A549 (cell line): Measurements from ENCODE around the gene SELPLG. TPM values are rescaled to one million over a fixed set of nuclear protein-coding genes. Genes with fewer than 3 reads are reported as not detected.

Experiments used
- ATAC-seq, 2 experiments: fragments of 200-7000 bp in 1 of 2; fragments of >200 bp in 1 of 2; cut with Nextera tagmentation in 1 of 2; cut with Tn5 transposase in 1 of 2; 3 replicates each; pipeline versions ENCODE4 v1.8.0 to v1.9.1; 2018 to 2020; ENCODE audit warnings: mild to moderate bottlenecking in 1 of 2, moderate library complexity in 1 of 2
- CTCF ChIA-PET: fragments of 300-600 bp; sonication (Branson Sonifier 250); formaldehyde crosslinking; extraction: SDS; loops from one replicate; lab custom pipeline; 2021; ENCODE audit warnings: antibody characterized with exemption, inconsistent platforms; lab: Yijun Ruan, JAX
- POLR2A ChIA-PET: fragments of 350-600 bp; formaldehyde crosslinking; extraction: SDS; loops from one replicate; lab custom pipeline; 2021; ENCODE audit warnings: antibody characterized with exemption, inconsistent platforms; lab: Yijun Ruan, JAX
- DNase-seq, 2 experiments: peaks; one replicate each; pipeline versions ENCODE4 v3.0.0 to v3.0.0-alpha.2; 2011 to 2016; ENCODE audit warnings: low read depth in 1 of 2, low spot score in 1 of 2
- FAIRE-seq: peaks from 2 replicates; lab custom pipeline; 2011; peaks lifted over from hg19 to GRCh38; lab: Jason Lieb, UNC
- H3K27ac ChIP-seq, 2 experiments: fragments of >200 bp; sonication (Bioruptor Twin); formaldehyde crosslinking; 3 replicates each; pipeline ENCODE4 v1.5.1; 2016 to 2017
- H3K4me1 ChIP-seq: fragments of >200 bp; sonication (Bioruptor Twin); formaldehyde crosslinking; 3 replicates; pipeline ENCODE4 v1.6.1; 2016
- H3K4me2 ChIP-seq: fragments of >200 bp; sonication (Bioruptor Twin); formaldehyde crosslinking; 3 replicates; pipeline ENCODE4 v1.6.1; 2016
- H3K4me3 ChIP-seq: fragments of >200 bp; sonication (Bioruptor Twin); formaldehyde crosslinking; 3 replicates; pipeline ENCODE4 v1.5.1; 2016
- H3K9me3 ChIP-seq: fragments of >200 bp; sonication (Bioruptor Twin); formaldehyde crosslinking; 3 replicates; pipeline ENCODE4 v1.6.1; 2016
- BHLHE40 ChIP-seq: IDR thresholded peaks from 2 replicates; pipeline ENCODE4 v1.6.1; 2012; ENCODE audit warnings: low read depth, low read length, inconsistent platforms
- FOSB ChIP-seq: fragments of 250-450 bp; sonication (Bioruptor Pico); IDR thresholded peaks from 2 replicates; pipeline ENCODE4 v1.5.0; 2020; ENCODE audit warnings: mild to moderate bottlenecking, moderate library complexity
- FOSL2 ChIP-seq, 2 experiments: fragments of 450-650 bp in 1 of 2; fragments of >200 bp in 1 of 2; sonication (Bioruptor Twin) in 1 of 2; formaldehyde crosslinking; IDR thresholded peaks; 2 replicates each; pipeline versions ENCODE4 v1.5.0 to v1.6.1; 2016 to 2020; ENCODE audit warnings: mild to moderate bottlenecking in 1 of 2, moderate library complexity in 1 of 2
- GATA3 ChIP-seq: IDR thresholded peaks from 2 replicates; pipeline ENCODE4 v1.6.1; 2012; ENCODE audit warnings: borderline replicate concordance
- HEYL ChIP-seq: fragments of 250-450 bp; sonication (Bioruptor Pico); IDR thresholded peaks from 2 replicates; pipeline ENCODE4 v1.8.0; 2021; ENCODE audit warnings: mild to moderate bottlenecking, moderate library complexity
- HOXB13 ChIP-seq: fragments of 250-450 bp; sonication (Bioruptor Pico); IDR thresholded peaks from 2 replicates; pipeline ENCODE4 v1.5.0; 2020; ENCODE audit warnings: low read depth, mild to moderate bottlenecking, moderate library complexity
- HOXB5 ChIP-seq: fragments of 250-450 bp; sonication (Bioruptor Pico); IDR thresholded peaks from 2 replicates; pipeline ENCODE4 v1.5.0; 2020; ENCODE audit warnings: mild to moderate bottlenecking, moderate library complexity
- KDM1A ChIP-seq: fragments of 200-600 bp; sonication (generic); IDR thresholded peaks from 2 replicates; pipeline ENCODE4 v1.6.1; 2016; ENCODE audit warnings: low read depth, mild to moderate bottlenecking
- NR3C1 ChIP-seq: fragments of >200 bp; sonication (Bioruptor Twin); formaldehyde crosslinking; IDR thresholded peaks from 3 replicates; pipeline ENCODE4 v1.6.1; 2017
- PHF8 ChIP-seq: fragments of 200-600 bp; sonication (generic); IDR thresholded peaks from 2 replicates; pipeline ENCODE4 v1.6.1; 2016; ENCODE audit warnings: low read depth, mild to moderate bottlenecking, antibody characterized with exemption, moderate library complexity, borderline replicate concordance
- POLR2AphosphoS2 ChIP-seq: conservative IDR thresholded peaks from 2 replicates; pipeline ENCODE4 v1.6.1; 2012; ENCODE audit warnings: low read length, improper control_type of control experiment, inconsistent platforms
- RAD21 ChIP-seq, 2 experiments: fragments of >200 bp in 1 of 2; sonication (Bioruptor Twin) in 1 of 2; formaldehyde crosslinking in 1 of 2; IDR thresholded peaks in 1 of 2; conservative IDR thresholded peaks in 1 of 2; 2 replicates in 1 of 2; 3 replicates in 1 of 2; pipeline ENCODE4 v1.6.1; 2012 to 2018; ENCODE audit warnings: inconsistent platforms in 1 of 2
- RARB ChIP-seq: fragments of 250-450 bp; sonication (Bioruptor Pico); IDR thresholded peaks from 2 replicates; pipeline ENCODE4 v1.8.0; 2021; ENCODE audit warnings: mild to moderate bottlenecking, moderate library complexity
- RNF2 ChIP-seq: fragments of 200-600 bp; sonication (generic); IDR thresholded peaks from 2 replicates; pipeline ENCODE4 v1.6.1; 2016; ENCODE audit warnings: low read depth, mild to moderate bottlenecking, antibody characterized with exemption, moderate library complexity, borderline replicate concordance
- TP53 ChIP-seq: fragments of 250-450 bp; sonication (Bioruptor Pico); IDR thresholded peaks from 2 replicates; pipeline ENCODE4 v1.5.0; 2021; ENCODE audit warnings: mild to moderate bottlenecking, moderate library complexity
- ZFP36 ChIP-seq: fragments of 450-650 bp; IDR thresholded peaks from 2 replicates; pipeline ENCODE4 v1.6.1; 2014; ENCODE audit warnings: borderline replicate concordance; ENCODE audit not compliant: partially characterized antibody
- WGBS: methylation state at CpG from one replicate; pipeline ENCODE4 v1.1.6; 2017; ENCODE audit errors: missing lambda C conversion rate; 5-methylcytosine and 5-hydroxymethylcytosine counted together
- polyA plus RNA-seq, 4 experiments: library from polyadenylated mRNA; depleted of rRNA in 3 of 4; stranded (reverse); fragments of >200 nt; fragmentation: RNase III in 1 of 4; extraction: RNeasy Plus Mini Kit Qiagen cat#74134 plus additional on column Dnase treatment in 1 of 4; gene quantifications; 2 replicates in 3 of 4; 3 replicates in 1 of 4; pipeline ENCODE4 v1.2.3, GENCODE V29; 2011 to 2017
- TF ChIP-seq, protein P1 (sequence below): fragments of 450-650 bp; IDR thresholded peaks from 2 replicates; pipeline ENCODE4 v1.6.1; 2014; ENCODE audit warnings: antibody characterized with exemption
- TF ChIP-seq, protein P2 (sequence below): fragments of >200 bp; sonication (Bioruptor Twin); formaldehyde crosslinking; IDR thresholded peaks from 2 replicates; pipeline ENCODE4 v1.6.1; 2016

The SELPLG gene
- polyA plus RNA-seq, 2 of the 4 experiments (the other 2 are of a cell fraction): 0.17 to 0.67 TPM

DNA sequence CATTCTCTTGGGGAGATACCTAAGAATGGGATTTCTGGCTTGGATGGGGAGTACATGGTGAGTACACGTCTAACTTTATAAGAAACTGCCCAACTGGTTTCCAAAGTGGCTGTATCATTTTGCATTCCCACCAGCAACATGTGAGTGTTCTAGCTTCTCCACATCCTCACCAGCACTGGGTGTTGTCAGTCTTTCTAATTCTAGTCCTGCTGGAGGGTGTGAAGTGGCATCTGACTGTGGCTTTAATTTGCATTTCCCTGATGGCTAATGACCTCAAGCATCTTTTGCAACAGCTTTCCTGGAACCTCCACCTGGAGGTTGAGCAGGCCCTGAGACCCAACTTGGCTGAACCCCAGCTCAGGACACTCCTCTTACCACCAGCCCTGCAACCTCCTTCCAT, 17.8 kb downstream of the SELPLG start:
- ChIA-PET CTCF (interaction anchor here (0.6 to 20.7 kb wide), 9 partner anchors 8 to 340 kb away, joined by 3 to 533 read pairs (median 17); partner anchors contain the start of genes ISCU, SART3, SELPLG and TMEM119), POLR2A (interaction anchor here (1.3 kb wide), 1 partner anchor 54 kb away, joined by 3 read pairs; the partner anchor contains the start of gene ISCU)
- Histone ChIP-seq H3K9me3 (no peaks in the 10 kb centered on the region), H3K27ac (no peak overlapping the region), H3K4me3 (no peak overlapping the region), H3K4me1 (peaks cover 22% of the 10 kb centered on the region), H3K4me2 (no peak overlapping the region)
- TF ChIP-seq, protein P1, sequence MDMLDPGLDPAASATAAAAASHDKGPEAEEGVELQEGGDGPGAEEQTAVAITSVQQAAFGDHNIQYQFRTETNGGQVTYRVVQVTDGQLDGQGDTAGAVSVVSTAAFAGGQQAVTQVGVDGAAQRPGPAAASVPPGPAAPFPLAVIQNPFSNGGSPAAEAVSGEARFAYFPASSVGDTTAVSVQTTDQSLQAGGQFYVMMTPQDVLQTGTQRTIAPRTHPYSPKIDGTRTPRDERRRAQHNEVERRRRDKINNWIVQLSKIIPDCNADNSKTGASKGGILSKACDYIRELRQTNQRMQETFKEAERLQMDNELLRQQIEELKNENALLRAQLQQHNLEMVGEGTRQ: no peak
- TF ChIP-seq RAD21 (conservative IDR thresholded peaks at IDR 0.05 in 1 of 2, IDR thresholded peaks at IDR 0.05 in 1 of 2): no peak
- no peak for TF ChIP-seq NR3C1
- TF ChIP-seq HOXB5 (CRISPR knock-in tag): no peak
- no peak for TF ChIP-seq RNF2
- FAIRE-seq (no peak), DNase-seq (no peak), ATAC-seq (no peak)
- WGBS: 80% methylated on average over 1 of the region's 1 CpG

DNA sequence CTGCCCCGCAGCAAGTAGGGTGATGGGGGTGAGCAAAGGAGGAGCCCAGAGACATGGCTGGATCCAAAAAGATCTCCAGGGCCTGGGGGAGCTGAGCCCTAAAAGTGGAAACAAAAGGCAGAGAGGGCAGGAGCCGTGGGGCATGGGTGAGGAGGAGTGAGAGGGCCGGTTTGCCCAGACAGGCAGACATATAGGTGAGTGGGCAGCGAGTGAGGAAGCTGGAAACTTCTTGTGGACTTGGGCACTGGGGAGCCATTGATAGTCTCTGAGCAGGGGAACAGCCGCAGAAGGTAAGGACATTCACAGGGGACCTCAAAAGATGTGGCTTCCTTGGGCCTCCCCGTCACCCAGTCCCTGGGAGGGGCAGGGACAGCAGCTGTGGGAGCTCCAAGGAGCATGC, 19.1 kb downstream of the SELPLG start:
- H3K9me3 ChIP-seq: no peaks in the 10 kb centered on the region
- DNase-seq (no peak), ATAC-seq (no peak), FAIRE-seq (no peak)
- no peak overlapping the region for H3K4me2 ChIP-seq
- TF ChIP-seq ZFP36 (peak; percentile 31), FOSB (no peak)
- H3K4me3 ChIP-seq: no peak overlapping the region
- no peak overlapping the region for H3K27ac ChIP-seq
- WGBS: 83% methylated on average over 6 of the region's 6 CpGs
- H3K4me1 ChIP-seq: peaks cover 22% of the 10 kb centered on the region
- POLR2A ChIA-PET: no interaction called here
- CTCF ChIA-PET: interaction anchor here (0.5 to 20.7 kb wide), 6 partner anchors 10 to 696 kb away, joined by 3 to 533 read pairs (median 4); partner anchors contain the start of genes ALKBH2, ISCU, SART3 and SELPLG

DNA sequence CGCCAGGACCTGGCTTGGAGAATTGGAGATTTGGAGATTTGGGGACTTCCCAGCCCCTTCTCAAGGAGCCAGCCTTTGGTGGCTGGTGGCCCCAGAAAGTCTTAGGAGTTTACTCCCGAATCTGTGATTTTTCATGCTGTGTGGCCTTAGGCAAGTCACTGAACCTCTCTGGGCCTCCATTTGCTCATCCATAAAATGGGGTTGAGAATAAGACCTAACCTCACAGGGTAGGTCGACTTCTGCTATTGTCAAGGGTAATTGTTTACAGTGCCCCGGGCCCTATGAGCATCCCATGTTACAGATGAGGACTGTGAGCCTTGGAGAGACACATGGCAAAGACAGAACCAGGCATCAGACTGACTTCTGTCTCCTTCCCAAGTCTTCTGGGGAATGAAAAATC, 19.7 kb downstream of the SELPLG start:
- CTCF ChIA-PET: interaction anchor here (1.6 to 20.7 kb wide), 3 partner anchors 10 to 479 kb away, joined by 4 to 533 read pairs (median 5); partner anchors contain the start of genes ALKBH2, ISCU and SART3

DNA sequence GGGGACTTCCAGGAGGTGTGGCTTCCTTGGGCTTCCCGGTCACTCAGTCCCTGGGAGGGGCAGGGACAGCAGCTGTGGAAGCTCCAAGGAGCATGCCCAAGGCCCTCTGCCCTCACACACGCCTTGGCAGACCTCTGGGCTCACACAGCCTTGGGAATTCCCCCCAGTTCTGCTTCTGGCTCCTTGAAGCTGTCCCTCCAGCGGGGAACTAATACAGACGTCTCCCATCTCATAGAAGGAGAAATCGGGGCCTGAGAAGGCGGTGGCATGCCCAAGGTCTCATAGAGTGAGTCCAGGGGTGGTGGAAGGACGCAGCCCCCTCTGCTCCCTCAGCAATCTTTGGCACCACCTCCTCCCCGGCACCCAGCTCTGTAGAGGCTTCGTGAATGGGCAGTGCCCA, 20.1 kb downstream of the SELPLG start:
- FAIRE-seq: no peak
- 49% methylated on average over 9 of the region's 9 CpGs for WGBS
- CTCF ChIA-PET: interaction anchor here (1.6 to 20.7 kb wide), 3 partner anchors 9 to 479 kb away, joined by 4 to 533 read pairs (median 5); partner anchors contain the start of genes ALKBH2, ISCU and SART3
- Histone ChIP-seq H3K9me3 (no peaks in the 10 kb centered on the region), H3K27ac (peak overlapping the region in 1 of 2 experiments; percentile 43; a peak in 3 of 6 replicates), H3K4me1 (peaks cover 22% of the 10 kb centered on the region), H3K4me3 (no peak overlapping the region), H3K4me2 (peak overlapping the region; percentile 7; the same call in 1 of the 3 replicates)
- peak; percentile 47 to 61 for DNase-seq
- peak; percentile 41 to 68; a peak in 3 of 6 replicates for ATAC-seq
- TF ChIP-seq FOSL2 (IDR thresholded peaks at IDR 0.05) (no peak), FOSL2 (CRISPR knock-in tag; IDR thresholded peaks at IDR 0.05) (no peak)
- POLR2A ChIA-PET: no interaction called here

More for the DNA sequence above, 19.7 kb downstream of the SELPLG start:
- FAIRE-seq: no peak
- Histone ChIP-seq H3K9me3 (no peaks in the 10 kb centered on the region), H3K4me1 (peaks cover 22% of the 10 kb centered on the region), H3K4me2 (no peak overlapping the region), H3K27ac (peak overlapping the region in 1 of 2 experiments; percentile 43; a peak in 3 of 6 replicates), H3K4me3 (no peak overlapping the region)
- TF ChIP-seq KDM1A (0 out of 2 replicates have a peak, but pooled peaks have one; percentile 61), TP53 (no peak), ZFP36 (peak; percentile 74)
- 54% methylated on average over 4 of the region's 4 CpGs for WGBS
- POLR2A ChIA-PET: no interaction called here
- no peak for ATAC-seq
- DNase-seq: no peak

DNA sequence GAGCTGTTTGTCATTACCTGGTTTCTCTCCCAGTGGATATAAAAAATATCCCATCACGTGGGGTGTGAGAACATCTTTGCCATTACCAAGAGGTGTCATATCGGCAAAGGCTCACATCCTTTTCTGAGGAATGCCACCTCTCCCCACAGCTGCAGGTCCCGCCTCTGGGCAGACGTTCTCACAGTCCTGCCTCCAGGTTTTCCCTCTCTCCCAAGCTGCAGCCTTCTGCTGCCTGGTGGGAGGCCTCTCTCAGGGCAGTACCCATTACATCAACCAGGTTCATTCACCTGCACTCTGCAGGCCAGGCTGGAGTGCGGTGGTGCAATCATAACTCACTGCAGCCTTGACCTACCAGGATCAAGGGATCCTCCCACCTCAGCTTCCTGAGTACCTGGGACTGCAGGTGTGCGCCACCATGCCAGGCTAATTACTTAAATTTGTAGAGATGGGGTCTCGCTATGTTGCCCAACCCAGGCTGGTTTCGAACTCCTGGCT, 20.9 kb downstream of the SELPLG start:
- peak overlapping the region in 1 of 2 experiments; percentile 43; a peak in 2 of 6 replicates for H3K27ac ChIP-seq
- no peak overlapping the region for H3K4me3 ChIP-seq
- no peak for TF ChIP-seq BHLHE40
- TF ChIP-seq, protein P2, sequence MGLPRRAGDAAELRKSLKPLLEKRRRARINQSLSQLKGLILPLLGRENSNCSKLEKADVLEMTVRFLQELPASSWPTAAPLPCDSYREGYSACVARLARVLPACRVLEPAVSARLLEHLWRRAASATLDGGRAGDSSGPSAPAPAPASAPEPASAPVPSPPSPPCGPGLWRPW: no peak
- no peak for TF ChIP-seq HEYL
- TF ChIP-seq HOXB13: no peak
- no peak for TF ChIP-seq RARB
- TF ChIP-seq PHF8: no peak
- TF ChIP-seq GATA3: no peak
- TF ChIP-seq POLR2AphosphoS2: no peak
- peaks cover 19% of the 10 kb centered on the region for H3K4me1 ChIP-seq
- CTCF ChIA-PET: interaction anchor here (0.6 to 20.7 kb wide), 11 partner anchors 31 to 694 kb away, joined by 3 to 533 read pairs (median 3); partner anchors contain the start of genes ALKBH2, ISCU and SART3
- ATAC-seq (peak; percentile 19 to 35; a peak in 2 of 6 replicates), DNase-seq (no peak), FAIRE-seq (no peak)
- POLR2A ChIA-PET: no interaction called here
- H3K9me3 ChIP-seq: no peaks in the 10 kb centered on the region
- no peak overlapping the region for H3K4me2 ChIP-seq
- WGBS: 81% methylated on average over 8 of the region's 8 CpGs
